Activated CD8-positive, alpha-beta memory T cell treated with anti-CD3 and anti-CD28 coated beads, Interleukin-2, amount 50 U/mL, for 48 hours (primary cell): Measurements from ENCODE around the gene KAZN.

Source experiments
- DNase-seq: peaks from one replicate; pipeline ENCODE4 v3.0.0-alpha.2; 2020

Gene KAZN

GRCh38 chr1:14648896-14649855, 50.7 kb downstream of the KAZN start:
- DNase-seq: no peak

GRCh38 chr1:14649976-14650375, 51.5 kb downstream of the KAZN start:
- DNase-seq: no peak

- DNase-seq: no peak
Measured at GRCh38 chr1:14650951-14651350, 52.5 kb downstream of the KAZN start.

GRCh38 chr1:14652840-14653239, 54.4 kb downstream of the KAZN start:
- DNase-seq: no peak

- no peak for DNase-seq
Measured at GRCh38 chr1:14653461-14653960, 55.0 kb downstream of the KAZN start.

- DNase-seq: no peak
Measured at GRCh38 chr1:14654554-14654953, 56.1 kb downstream of the KAZN start.

GRCh38 chr1:14655385-14655784, 56.9 kb downstream of the KAZN start:
- DNase-seq: no peak

- DNase-seq: no peak
Measured at GRCh38 chr1:14656384-14656937, 58.0 kb downstream of the KAZN start.

GRCh38 chr1:14658642-14659041, 60.2 kb downstream of the KAZN start:
- DNase-seq: no peak

GRCh38 chr1:14659913-14660312, 61.4 kb downstream of the KAZN start:
- no peak for DNase-seq

- no peak for DNase-seq
Measured at GRCh38 chr1:14660801-14661200, 62.3 kb downstream of the KAZN start.

- DNase-seq: no peak
Measured at GRCh38 chr1:14661222-14661621, 62.7 kb downstream of the KAZN start.

- DNase-seq: no peak
Measured at GRCh38 chr1:14662116-14662515, 63.6 kb downstream of the KAZN start.

GRCh38 chr1:14663773-14664172, 65.3 kb downstream of the KAZN start:
- DNase-seq: no peak

- no peak for DNase-seq
Measured at GRCh38 chr1:14666373-14666772, 67.9 kb downstream of the KAZN start.

GRCh38 chr1:14666962-14667650, 68.6 kb downstream of the KAZN start:
- DNase-seq: no peak

GRCh38 chr1:14667651-14667984, 69.1 kb downstream of the KAZN start:
- DNase-seq: no peak

- no peak for DNase-seq
Measured at GRCh38 chr1:14668538-14668937, 70.1 kb downstream of the KAZN start.

GRCh38 chr1:14672005-14672404, 73.5 kb downstream of the KAZN start:
- DNase-seq: no peak

- no peak for DNase-seq
Measured at GRCh38 chr1:14674030-14674429, 75.5 kb downstream of the KAZN start.

GRCh38 chr1:14676400-14676799, 77.9 kb downstream of the KAZN start:
- DNase-seq: no peak

GRCh38 chr1:14677292-14677971, 78.9 kb downstream of the KAZN start:
- DNase-seq: no peak

- DNase-seq: no peak
Measured at GRCh38 chr1:14678011-14678638, 79.6 kb downstream of the KAZN start.
